Coronary artery (tissue), 2 donors: Measurements from ENCODE around the gene SV2B.

Experiments
- DNase-seq: peaks from one replicate; pipeline ENCODE4 v3.0.0-alpha.2; 2017; ENCODE audit warnings: low spot score
- H3K27ac ChIP-seq, 2 donors: fragments of 200-600 bp; sonication (generic); one replicate each; pipeline ENCODE4 v1.5.1; 2016 to 2019
- H3K4me3 ChIP-seq: fragments of 200-600 bp; sonication (generic); 2 replicates; pipeline ENCODE4 v1.5.1; 2016; ENCODE audit warnings: mild to moderate bottlenecking, moderate library complexity
- TF ChIP-seq, protein P1 (sequence below): fragments of 200-600 bp; sonication (generic); IDR thresholded peaks from one replicate; pipeline ENCODE4 v1.5.1; 2019; ENCODE audit warnings: antibody characterized with exemption

The SV2B gene

DNA sequence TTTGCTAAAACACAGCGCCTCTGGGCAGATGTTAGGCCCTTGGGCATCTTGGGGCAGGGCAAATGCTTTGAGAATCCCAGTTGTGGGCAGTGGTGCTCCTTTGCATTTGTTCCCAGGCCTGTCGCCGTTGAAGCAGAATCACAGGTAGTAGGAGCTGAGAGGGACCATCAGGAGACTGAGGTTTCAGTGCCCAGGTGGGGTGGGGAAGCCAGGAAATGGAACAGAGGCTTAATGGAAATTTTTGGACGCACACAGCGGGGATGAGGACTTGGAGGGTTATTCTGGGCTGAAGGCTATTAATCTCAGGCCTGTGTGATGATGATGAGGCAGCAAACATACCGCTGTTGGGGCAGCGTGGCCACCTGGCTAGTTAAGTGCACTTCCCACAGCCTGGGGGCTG, 99.5 kb downstream of the SV2B start:
- TF ChIP-seq, protein P1, sequence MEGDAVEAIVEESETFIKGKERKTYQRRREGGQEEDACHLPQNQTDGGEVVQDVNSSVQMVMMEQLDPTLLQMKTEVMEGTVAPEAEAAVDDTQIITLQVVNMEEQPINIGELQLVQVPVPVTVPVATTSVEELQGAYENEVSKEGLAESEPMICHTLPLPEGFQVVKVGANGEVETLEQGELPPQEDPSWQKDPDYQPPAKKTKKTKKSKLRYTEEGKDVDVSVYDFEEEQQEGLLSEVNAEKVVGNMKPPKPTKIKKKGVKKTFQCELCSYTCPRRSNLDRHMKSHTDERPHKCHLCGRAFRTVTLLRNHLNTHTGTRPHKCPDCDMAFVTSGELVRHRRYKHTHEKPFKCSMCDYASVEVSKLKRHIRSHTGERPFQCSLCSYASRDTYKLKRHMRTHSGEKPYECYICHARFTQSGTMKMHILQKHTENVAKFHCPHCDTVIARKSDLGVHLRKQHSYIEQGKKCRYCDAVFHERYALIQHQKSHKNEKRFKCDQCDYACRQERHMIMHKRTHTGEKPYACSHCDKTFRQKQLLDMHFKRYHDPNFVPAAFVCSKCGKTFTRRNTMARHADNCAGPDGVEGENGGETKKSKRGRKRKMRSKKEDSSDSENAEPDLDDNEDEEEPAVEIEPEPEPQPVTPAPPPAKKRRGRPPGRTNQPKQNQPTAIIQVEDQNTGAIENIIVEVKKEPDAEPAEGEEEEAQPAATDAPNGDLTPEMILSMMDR: no peak

DNA sequence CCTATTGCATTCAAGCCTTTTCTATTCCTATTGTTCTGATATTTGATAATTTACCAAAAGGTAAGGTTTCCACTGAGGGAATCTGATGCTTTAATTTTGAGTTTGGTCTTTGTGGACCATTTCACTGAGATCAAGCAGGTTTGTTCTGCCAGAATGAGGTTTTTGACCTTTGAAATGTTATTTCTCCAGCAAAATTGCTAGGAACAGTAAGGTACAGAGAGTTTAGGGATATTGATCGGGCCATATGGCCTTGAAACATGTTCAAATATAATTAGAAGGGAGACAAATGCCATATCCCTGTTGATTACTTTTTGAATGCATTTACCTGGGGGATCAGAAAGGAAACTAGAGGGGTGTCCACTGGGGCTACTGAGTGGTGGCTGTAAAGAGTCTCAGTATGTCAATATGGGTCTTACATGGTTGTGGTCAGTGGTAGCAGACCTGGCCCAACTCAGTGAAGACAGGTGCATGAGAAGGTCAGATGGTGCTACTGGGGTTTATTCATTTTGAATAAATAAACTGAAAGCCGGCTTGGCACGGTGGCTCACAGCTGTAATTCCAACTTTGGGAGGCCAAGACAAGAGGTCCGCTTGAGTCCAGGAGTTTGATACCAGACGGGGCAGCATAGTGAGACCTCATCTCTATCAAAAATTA, 100.2 kb downstream of the SV2B start:
- Histone ChIP-seq H3K27ac (no peak overlapping the region), H3K4me3 (no peak overlapping the region)
- no peak for DNase-seq
- TF ChIP-seq, protein P1: no peak

More for the DNA sequence above, 99.5 kb downstream of the SV2B start:
- Histone ChIP-seq H3K4me3 (no peak overlapping the region), H3K27ac (no peak overlapping the region)
- no peak for DNase-seq

DNA sequence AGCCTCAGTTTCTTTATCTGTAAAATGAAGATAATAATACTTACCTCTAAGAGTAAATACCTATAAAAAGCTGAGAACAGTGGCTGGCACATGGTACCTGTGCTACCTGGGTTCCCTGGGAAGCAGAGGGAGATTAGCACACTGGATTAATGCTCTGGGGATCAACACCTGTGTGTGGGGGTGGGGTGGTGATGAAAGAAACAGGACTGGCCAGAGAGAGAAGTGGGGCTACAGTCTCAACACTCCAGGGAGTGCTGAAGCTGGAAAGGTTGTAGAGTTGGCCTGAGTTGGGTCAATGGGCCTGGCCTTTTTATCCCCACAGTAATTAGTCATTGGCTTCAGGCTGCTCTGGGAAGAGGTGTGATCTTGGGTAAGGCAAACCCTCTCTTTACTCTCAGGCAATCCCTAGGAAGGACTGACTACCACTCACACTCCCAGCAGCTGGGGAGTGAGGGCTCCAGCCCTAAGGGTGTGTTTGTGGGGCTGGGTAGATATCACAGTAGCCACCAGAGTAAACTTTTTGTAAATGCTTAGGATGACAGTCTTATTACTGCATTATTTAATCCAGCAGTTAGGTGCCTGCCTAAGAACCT, 102.5 kb downstream of the SV2B start:
- TF ChIP-seq, protein P1: no peak
- no peak for DNase-seq
- Histone ChIP-seq H3K27ac (no peak overlapping the region), H3K4me3 (no peak overlapping the region)

DNA sequence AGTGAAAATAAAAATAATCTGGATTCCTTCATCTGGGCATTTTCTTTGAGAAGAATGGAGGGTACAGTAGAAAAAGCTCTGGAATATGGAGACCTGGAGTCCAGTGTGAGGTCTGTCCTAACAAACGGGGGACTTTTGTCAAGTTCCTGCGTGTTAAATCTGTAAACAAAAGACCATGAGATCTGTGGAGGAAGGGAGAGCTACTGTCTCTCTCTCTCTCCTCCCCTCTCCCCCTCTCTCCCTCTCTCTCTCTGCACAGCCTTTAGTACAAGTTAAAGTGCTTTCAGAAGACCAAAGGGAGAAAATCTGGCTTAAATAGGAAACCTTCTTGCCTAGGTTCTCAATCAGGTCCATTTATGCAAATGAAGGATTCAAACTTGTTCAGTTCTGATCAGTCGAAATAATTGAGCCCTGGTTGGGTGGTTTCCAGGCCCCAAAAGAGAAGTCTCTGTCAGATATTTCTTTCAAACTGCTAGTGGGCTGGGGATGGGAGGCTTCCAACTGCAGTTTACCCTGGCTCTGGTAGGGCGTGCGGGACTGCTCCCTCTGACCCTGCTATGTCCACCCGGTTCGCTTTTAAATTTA, 103.7 kb downstream of the SV2B start:
- Histone ChIP-seq H3K27ac (no peak overlapping the region), H3K4me3 (no peak overlapping the region)
- TF ChIP-seq, protein P1: no peak
- DNase-seq: no peak

DNA sequence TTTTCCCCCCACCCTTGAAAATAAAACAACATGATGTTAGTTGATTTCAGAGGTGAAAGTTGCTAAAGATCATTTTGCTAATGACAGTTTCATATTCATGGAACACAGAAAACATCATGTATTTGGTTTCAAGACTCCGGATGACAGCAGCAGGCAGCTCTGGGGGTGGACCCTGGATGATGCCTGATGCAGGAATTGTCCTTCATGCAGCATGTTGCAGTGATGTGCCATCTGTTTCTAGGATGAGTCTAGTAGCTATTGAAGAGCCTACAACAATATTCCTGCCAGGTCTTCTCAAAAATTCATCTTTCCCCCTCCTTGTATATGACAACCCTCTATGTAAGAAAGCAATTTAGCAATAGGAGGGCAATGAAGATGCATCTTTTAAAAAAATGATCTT, 108.3 kb downstream of the SV2B start:
- TF ChIP-seq, protein P1: no peak
- no peak overlapping the region for H3K27ac ChIP-seq
- H3K4me3 ChIP-seq: no peak overlapping the region
- DNase-seq: no peak

DNA sequence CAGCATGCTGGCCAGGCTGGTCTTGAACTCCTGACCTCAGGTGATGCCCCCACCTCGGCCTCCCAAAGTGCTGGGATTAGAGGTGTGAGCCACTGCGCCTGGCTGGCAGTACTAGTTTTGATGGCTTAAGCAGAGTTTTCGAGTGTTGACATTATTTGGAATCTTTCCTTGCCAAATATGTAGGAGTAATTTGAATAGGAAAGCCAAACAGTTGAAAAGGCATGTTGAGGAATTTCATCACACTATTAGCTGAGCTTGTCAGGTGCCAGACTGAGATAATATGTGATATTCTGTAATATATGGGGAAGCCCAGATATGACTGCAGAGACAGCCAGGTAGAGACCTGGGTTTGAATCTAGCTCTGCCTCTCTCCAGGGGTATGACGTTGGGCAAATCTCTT, 109.3 kb downstream of the SV2B start:
- H3K4me3 ChIP-seq: no peak overlapping the region
- TF ChIP-seq, protein P1: no peak
- no peak for DNase-seq
- no peak overlapping the region for H3K27ac ChIP-seq

DNA sequence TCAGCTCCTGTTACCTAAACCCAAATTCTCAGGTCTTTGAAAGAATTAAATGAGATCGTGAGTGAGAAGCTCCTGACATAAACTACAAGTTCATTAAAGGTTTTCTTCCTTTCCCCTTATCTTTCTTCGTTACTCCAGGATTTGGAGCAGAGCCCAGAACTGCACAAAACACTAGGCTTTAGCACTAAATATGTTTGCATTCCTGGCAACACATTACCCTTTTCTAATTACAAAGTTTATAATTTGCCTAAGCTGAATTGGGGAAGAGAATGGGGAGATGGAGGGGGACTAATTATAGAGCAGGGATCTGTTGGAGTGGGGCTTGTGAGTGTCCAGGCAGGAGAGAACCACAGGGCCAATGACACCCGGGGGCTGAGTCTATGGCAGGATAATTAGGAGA, 109.7 kb downstream of the SV2B start:
- DNase-seq: no peak
- TF ChIP-seq, protein P1: no peak
- H3K4me3 ChIP-seq: no peak overlapping the region
- H3K27ac ChIP-seq: no peak overlapping the region
